T-cell (primary cell): ENCODE results near the gene ELMO3. TPM values are rescaled to one million over a fixed set of nuclear protein-coding genes. Genes with fewer than 3 reads are reported as not detected.

Experiments used
- ATAC-seq, 4 experiments: fragments of 200-7000 bp in 3 of 4; fragments of 150-1000 bp in 1 of 4; cut with Tn5 transposase; replicated peaks in 1 of 4; 1 replicate in 3 of 4; 2 replicates in 1 of 4; pipeline ENCODE4 v1.10.0; 2021; ENCODE audit warnings: moderate library complexity in 3 of 4, mild to moderate bottlenecking in 2 of 4, moderate number of reproducible peaks in 1 of 4
- CTCF ChIA-PET, 2 donors: fragments of 300-600 bp; sonication (Branson Sonifier 250); formaldehyde crosslinking; loops; one replicate each; lab custom pipeline; 2022; ENCODE audit warnings: antibody characterized with exemption in 2 of 2; lab: Charles Lee
- POLR2A ChIA-PET, 2 donors: fragments of 300-600 bp; sonication (Branson Sonifier 250); formaldehyde crosslinking; loops; one replicate each; lab custom pipeline; 2022; ENCODE audit warnings: antibody characterized with exemption in 2 of 2; lab: Charles Lee
- DNase-seq, 35 experiments: peaks; one replicate each; pipeline versions ENCODE4 v3.0.0 to v3.0.0-alpha.2; 2013 to 2023
- H3K27ac ChIP-seq: one replicate; pipeline ENCODE4 v1.5.1; 2013; ENCODE audit warnings: low read length
- H3K27me3 ChIP-seq, 2 experiments: replicated peaks in 1 of 2; 1 replicate in 1 of 2; 2 replicates in 1 of 2; pipeline versions ENCODE4 v1.6.1 to v1.7.0; 2013; ENCODE audit warnings: low read length in 1 of 2, mixed read lengths in 1 of 2; ENCODE audit not compliant: control insufficient read depth in 2 of 2, insufficient read depth in 2 of 2; ENCODE audit errors: extremely low read depth in 1 of 2
- H3K36me3 ChIP-seq, 2 donors: 1 replicate in 1 of 2; 2 replicates in 1 of 2; pipeline versions ENCODE4 v1.6.1 to v1.7.0; 2013; ENCODE audit warnings: low read length in 1 of 2; ENCODE audit not compliant: control insufficient read depth in 2 of 2, insufficient read depth in 1 of 2; ENCODE audit errors: extremely low read depth in 1 of 2
- H3K4me1 ChIP-seq, 2 experiments: 1 replicate in 1 of 2; 2 replicates in 1 of 2; pipeline versions ENCODE4 v1.6.1 to v1.7.0; 2013; ENCODE audit warnings: low read length in 2 of 2, mixed read lengths in 1 of 2; ENCODE audit not compliant: insufficient read depth in 2 of 2, control insufficient read depth in 1 of 2; ENCODE audit errors: extremely low read depth in 1 of 2
- H3K4me3 ChIP-seq, 2 donors: 1 replicate in 1 of 2; 2 replicates in 1 of 2; pipeline versions ENCODE4 v1.5.1 to v1.7.0; 2013; ENCODE audit warnings: mild to moderate bottlenecking in 2 of 2, low read length in 1 of 2, moderate library complexity in 1 of 2; ENCODE audit not compliant: control insufficient read depth in 1 of 2; ENCODE audit errors: extremely low read depth in 1 of 2
- H3K9me3 ChIP-seq: 2 replicates; pipeline ENCODE4 v1.7.0; 2013
- H3K27ac Mint-ChIP-seq, 2 donors: one replicate each; pipeline ENCODE4 v1.8.0; 2020 to 2021; ENCODE audit warnings: mild to moderate bottlenecking in 2 of 2, mixed read lengths in 2 of 2
- H3K27me3 Mint-ChIP-seq, 2 donors: one replicate each; pipeline ENCODE4 v1.8.0; 2021 to 2022; ENCODE audit warnings: mixed read lengths in 2 of 2
- H3K36me3 Mint-ChIP-seq: one replicate; pipeline ENCODE4 v1.8.0; 2021; ENCODE audit warnings: mixed read lengths
- H3K4me1 Mint-ChIP-seq, 3 donors: one replicate each; pipeline ENCODE4 v1.8.0; 2020 to 2022; ENCODE audit warnings: mixed read lengths in 3 of 3, mild to moderate bottlenecking in 1 of 3
- H3K4me3 Mint-ChIP-seq, 3 donors: one replicate each; pipeline ENCODE4 v1.8.0; 2020 to 2022; ENCODE audit warnings: mild to moderate bottlenecking in 3 of 3, mixed read lengths in 3 of 3, moderate library complexity in 3 of 3
- H3K9me3 Mint-ChIP-seq, 3 donors: one replicate each; pipeline ENCODE4 v1.8.0; 2020 to 2022; ENCODE audit warnings: mixed read lengths in 3 of 3
- WGBS: methylation state at CpG from one replicate; pipeline ENCODE4 v1.1.5; 2013; ENCODE audit warnings: missing lambda C conversion rate; ENCODE audit not compliant: insufficient coverage; 5-methylcytosine and 5-hydroxymethylcytosine counted together
- total RNA-seq, 35 experiments: library from RNA in 6 of 35; stranded (reverse) in 6 of 35; fragments of 120-200 nt in 1 of 35; gene quantifications; one replicate each; pipeline versions ENCODE4 v1.2.1 to v1.2.4 and lab custom pipeline; 2013 to 2026

Gene ELMO3
- total RNA-seq, 5 donors from 2014 or later (not counting 1 experiment from before 2014, with no cell fraction given) = 3.8 to 11.7 (median 8.8) TPM

DNA sequence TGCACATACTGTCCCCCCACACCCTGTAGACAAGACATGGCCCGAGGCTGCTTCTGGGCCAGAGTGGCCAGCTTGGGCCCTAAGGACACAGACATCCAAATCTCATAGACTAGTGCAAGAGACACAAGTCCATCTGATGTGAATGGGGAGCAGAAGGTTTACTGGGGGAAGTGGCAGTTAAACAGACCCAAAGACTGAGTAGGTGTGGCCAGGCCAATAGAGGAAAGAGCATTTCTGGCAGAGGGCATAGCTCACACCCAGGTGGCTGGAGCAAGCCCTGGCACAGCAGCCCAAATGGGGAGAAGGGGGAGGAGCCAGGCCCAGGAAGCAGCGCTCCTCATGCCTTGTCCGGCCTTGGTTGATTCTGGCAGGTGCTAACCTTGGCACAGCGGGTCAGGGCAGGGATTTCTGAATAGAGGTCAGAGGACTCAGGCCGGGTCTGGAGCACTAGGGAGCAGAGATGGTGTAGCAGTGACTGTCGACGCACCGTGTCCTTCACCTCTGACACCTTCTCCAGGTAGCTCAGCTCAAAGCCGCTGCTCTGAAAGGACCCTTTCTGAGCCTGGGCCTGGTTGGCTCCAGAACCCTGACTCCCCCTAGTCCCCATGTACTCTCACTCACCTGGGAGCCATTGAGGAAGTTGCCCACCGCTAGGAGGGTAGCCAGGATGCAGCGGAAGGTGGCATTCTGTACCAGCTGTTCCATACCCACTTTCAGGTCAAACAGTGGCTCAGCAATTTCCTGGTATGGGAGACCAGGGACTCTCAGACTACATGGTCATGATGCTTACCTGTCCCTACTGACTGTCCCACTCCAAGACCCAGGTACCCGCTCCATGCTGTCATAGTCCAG is 32.1 kb downstream of the ELMO3 start:
- Histone ChIP-seq H3K9me3 (no peaks in the 10 kb centered on the region), H3K4me3 (no peak overlapping the region), H3K27ac (no peak overlapping the region), H3K4me1 (peaks cover 11 to 37% of the 10 kb centered on the region in 2 experiments), H3K36me3 (peaks cover 25 to 65% of the 10 kb centered on the region in 2 donors), H3K27me3 (peaks cover 0 to 2% of the 10 kb centered on the region in 2 experiments)
- DNase-seq (no peak), ATAC-seq (no peak)
- Mint-ChIP-seq H3K27ac (no peak overlapping the region), H3K36me3 (peaks cover 26% of the 10 kb centered on the region), H3K9me3 (no peaks in the 10 kb centered on the region), H3K27me3 (no peaks in the 10 kb centered on the region), H3K4me3 (no peak overlapping the region), H3K4me1 (peaks cover 23 to 30% (median 24%) of the 10 kb centered on the region in 3 donors)
- ChIA-PET CTCF (no interaction called here), POLR2A (interaction anchor here in 1 of 2 donors (0.7 kb wide), 1 partner anchor 208 kb away, joined by 3 read pairs; no protein-coding TSS in a partner anchor)
- WGBS = 77% methylated on average over 6 of the region's 12 CpGs

DNA sequence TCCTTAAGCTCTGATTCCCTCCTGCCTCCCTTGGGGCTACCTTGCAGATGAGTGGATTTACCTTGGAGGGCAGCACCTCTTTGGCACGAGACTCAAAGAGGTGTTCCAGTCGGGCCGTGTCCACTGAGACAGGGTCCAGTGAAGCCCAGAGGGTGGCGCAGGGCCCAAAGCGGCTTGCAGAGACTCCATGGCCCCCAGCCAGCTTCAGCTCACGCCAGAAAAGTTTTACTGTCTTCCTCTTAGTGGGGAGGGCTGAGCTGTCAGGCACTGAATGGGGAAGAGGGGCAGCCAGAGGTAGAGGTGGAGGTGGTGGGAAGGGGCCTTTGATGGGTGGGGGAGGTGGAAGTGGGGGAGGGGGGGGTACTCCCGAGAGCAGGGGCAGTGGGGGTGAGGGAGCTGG is 34.7 kb downstream of the ELMO3 start:
- no peak overlapping the region for H3K4me3 ChIP-seq
- POLR2A ChIA-PET = no interaction called here
- no peak for ATAC-seq
- peaks cover 38 to 78% of the 10 kb centered on the region in 2 donors for H3K36me3 ChIP-seq
- 97% methylated on average over 5 of the region's 7 CpGs for WGBS
- H3K4me1 Mint-ChIP-seq = peaks cover 0 to 16% (median 6%) of the 10 kb centered on the region in 3 donors
- no peaks in the 10 kb centered on the region for H3K27me3 Mint-ChIP-seq
- no peak overlapping the region for H3K27ac Mint-ChIP-seq
- CTCF ChIA-PET = interaction anchor here in 1 of 2 donors (0.6 kb wide), 1 partner anchor 213 kb away, joined by 3 read pairs; no protein-coding TSS in a partner anchor
- H3K4me3 Mint-ChIP-seq = no peak overlapping the region
- H3K27me3 ChIP-seq = peaks cover 0 to 2% of the 10 kb centered on the region in 2 experiments
- DNase-seq = no peak
- H3K9me3 ChIP-seq = no peaks in the 10 kb centered on the region
- H3K36me3 Mint-ChIP-seq = peaks cover 41% of the 10 kb centered on the region
- H3K4me1 ChIP-seq = peaks cover 0 to 29% of the 10 kb centered on the region in 2 experiments
- H3K27ac ChIP-seq = no peak overlapping the region
- no peaks in the 10 kb centered on the region for H3K9me3 Mint-ChIP-seq

DNA sequence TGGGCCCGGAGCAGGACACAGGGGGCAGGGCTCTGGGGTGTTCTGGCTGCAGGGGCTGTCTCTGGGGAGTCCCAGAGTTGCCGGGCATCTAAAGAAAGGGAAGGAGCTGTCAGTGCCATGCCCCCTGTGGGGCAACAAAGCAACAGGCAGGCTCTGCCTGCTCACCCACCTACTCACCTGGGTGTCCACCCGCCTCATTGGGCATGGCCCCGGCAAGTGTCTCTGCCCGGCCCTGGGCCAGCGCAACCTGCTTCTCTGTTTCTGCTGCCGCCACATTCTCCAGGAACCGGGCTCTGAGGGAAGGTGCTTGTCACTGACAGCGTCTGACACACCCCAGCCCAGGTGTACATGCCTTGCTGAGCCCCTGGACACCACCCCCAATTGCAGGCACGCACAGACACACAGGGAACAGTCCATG is 35.3 kb downstream of the ELMO3 start:
- Histone ChIP-seq H3K27ac (no peak overlapping the region), H3K36me3 (peaks cover 39 to 78% of the 10 kb centered on the region in 2 donors), H3K27me3 (peaks cover 0 to 2% of the 10 kb centered on the region in 2 experiments), H3K4me1 (peaks cover 0 to 26% of the 10 kb centered on the region in 2 experiments), H3K9me3 (no peaks in the 10 kb centered on the region), H3K4me3 (no peak overlapping the region)
- CTCF ChIA-PET = interaction anchor here in 1 of 2 donors (0.6 kb wide), 1 partner anchor 213 kb away, joined by 3 read pairs; no protein-coding TSS in a partner anchor
- ATAC-seq (no peak), DNase-seq (no peak)
- Mint-ChIP-seq H3K4me1 (peaks cover 0 to 12% (median 6%) of the 10 kb centered on the region in 3 donors), H3K4me3 (no peak overlapping the region), H3K9me3 (no peaks in the 10 kb centered on the region), H3K27me3 (no peaks in the 10 kb centered on the region), H3K36me3 (peaks cover 37% of the 10 kb centered on the region), H3K27ac (peak overlapping the region in 1 of 2 donors; percentile 63)
- 97% methylated on average over 8 of the region's 10 CpGs for WGBS
- POLR2A ChIA-PET = no interaction called here

DNA sequence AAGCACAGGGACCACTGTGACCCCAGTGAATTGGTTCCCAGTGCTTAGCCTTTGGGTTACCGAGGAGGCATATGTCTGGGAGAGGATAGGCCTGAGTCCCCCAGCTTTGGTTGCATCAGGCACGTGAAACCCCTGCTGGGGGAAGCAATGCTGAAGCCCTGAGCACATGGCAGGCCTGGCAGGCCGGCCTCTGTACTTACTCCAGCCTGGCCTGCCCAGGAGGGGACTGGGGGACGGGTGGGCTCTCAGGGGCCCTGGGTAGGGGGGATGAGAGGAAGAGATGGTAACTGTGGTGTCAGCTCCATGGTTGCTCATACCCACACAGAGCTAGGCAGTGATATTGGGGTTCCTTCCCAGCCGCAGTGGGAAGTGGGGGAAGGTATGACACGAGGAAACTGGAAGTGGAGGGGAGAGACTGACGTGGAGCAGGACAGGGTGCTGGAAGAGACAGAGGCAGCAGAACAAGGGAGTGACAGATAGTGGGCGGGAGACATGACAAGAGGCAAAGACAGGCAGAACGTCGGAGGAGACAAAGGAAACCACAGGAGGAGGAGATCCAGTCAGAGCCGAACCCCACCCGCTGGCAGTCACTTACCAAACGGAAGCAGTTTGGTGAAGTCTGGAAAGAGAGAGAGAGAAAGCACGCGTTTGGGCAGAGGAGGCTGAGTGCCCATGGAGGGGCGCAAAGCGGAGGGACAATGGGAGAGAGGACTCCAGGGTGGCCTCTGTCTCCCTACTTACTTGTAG is 37.1 kb downstream of the ELMO3 start:
- H3K36me3 ChIP-seq = peaks cover 28 to 60% of the 10 kb centered on the region in 2 donors
- 78% methylated on average over 16 of the region's 17 CpGs for WGBS
- peak overlapping the region; percentile 57 for H3K27ac ChIP-seq
- peak overlapping the region in 1 of 2 donors; percentile 27 for H3K4me3 ChIP-seq
- peak overlapping the region; percentile 43 to 72 (median 57) for H3K4me3 Mint-ChIP-seq
- H3K36me3 Mint-ChIP-seq = peaks cover 26% of the 10 kb centered on the region
- no peaks in the 10 kb centered on the region for H3K27me3 Mint-ChIP-seq
- peak in 27 of 35 experiments; percentile 21 to 66 (median 35) for DNase-seq
- peak; percentile 67 to 75 (median 68) for ATAC-seq
- H3K9me3 Mint-ChIP-seq = no peaks in the 10 kb centered on the region
- POLR2A ChIA-PET = interaction anchor here in 1 of 2 donors (0.7 kb wide), 1 partner anchor 20 kb away, joined by 4 read pairs; no protein-coding TSS in a partner anchor
- CTCF ChIA-PET = interaction anchor here (0.7 kb wide), 2 partner anchors 38 to 100 kb away, joined by 5 read pairs; no protein-coding TSS in a partner anchor
- H3K9me3 ChIP-seq = no peaks in the 10 kb centered on the region
- H3K27me3 ChIP-seq = peaks cover 0 to 2% of the 10 kb centered on the region in 2 experiments
- peaks cover 0 to 26% of the 10 kb centered on the region in 2 experiments for H3K4me1 ChIP-seq
- peak overlapping the region; percentile 91 to 92 for H3K27ac Mint-ChIP-seq
- peaks cover 0 to 14% (median 6%) of the 10 kb centered on the region in 3 donors for H3K4me1 Mint-ChIP-seq

DNA sequence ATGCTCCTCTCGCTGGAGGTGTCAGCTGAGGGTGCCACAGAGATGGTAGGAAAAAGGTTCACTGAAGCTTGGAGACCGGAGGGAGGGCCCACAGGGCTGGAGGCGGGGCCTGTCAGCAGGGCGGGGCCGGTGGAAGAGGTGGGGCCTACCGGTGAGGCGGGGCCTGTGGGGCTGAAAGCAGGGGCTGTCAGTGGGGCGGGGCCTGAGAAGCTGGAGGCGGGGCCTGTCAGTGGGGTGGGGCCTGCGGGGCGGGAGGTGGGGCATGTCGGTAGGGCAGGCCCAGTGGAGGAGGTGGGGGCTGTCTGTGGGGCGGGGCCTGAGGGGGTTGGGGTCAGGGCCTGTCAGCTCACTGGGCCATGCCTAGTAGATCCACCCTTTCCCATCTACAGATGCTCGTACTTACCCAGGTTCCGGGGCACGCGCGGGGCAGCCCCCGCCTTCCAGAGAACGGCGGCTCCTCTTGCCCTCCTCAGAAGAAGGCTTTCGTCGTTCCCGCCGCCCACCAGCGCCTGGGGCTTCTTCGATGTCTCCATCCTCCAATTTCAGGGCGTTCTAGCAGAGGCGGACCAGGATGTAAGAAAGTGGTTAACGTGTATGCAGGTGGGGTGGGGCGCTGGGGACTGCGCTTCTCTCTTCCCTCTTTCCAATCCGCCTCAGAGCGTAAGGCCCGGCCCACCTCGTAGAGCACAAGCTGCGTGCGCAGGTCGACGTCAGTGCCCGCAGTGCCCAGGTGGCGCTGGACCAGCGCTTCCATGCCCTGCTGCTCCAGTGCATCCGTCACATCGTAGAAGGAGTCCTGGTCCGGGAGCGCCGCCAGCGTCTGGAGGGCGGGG is 37.8 kb downstream of the ELMO3 start:
- POLR2A ChIA-PET = no interaction called here
- Histone ChIP-seq H3K27me3 (no peaks in the 10 kb centered on the region), H3K9me3 (no peaks in the 10 kb centered on the region), H3K4me1 (peaks cover 0 to 26% of the 10 kb centered on the region in 2 experiments), H3K27ac (peak overlapping the region; percentile 57), H3K4me3 (peak overlapping the region in 1 of 2 donors; percentile 27), H3K36me3 (peaks cover 31 to 53% of the 10 kb centered on the region in 2 donors)
- DNase-seq = peak; percentile 30 to 79 (median 63)
- H3K9me3 Mint-ChIP-seq = no peaks in the 10 kb centered on the region
- ATAC-seq = peak; percentile 65 to 82 (median 72)
- peak overlapping the region; percentile 91 to 92 for H3K27ac Mint-ChIP-seq
- CTCF ChIA-PET = interaction anchor here in 1 of 2 donors (0.7 kb wide), 1 partner anchor 39 kb away, joined by 5 read pairs; no protein-coding TSS in a partner anchor
- no peaks in the 10 kb centered on the region for H3K27me3 Mint-ChIP-seq
- H3K4me1 Mint-ChIP-seq = peaks cover 0 to 18% (median 9%) of the 10 kb centered on the region in 3 donors
- peaks cover 26% of the 10 kb centered on the region for H3K36me3 Mint-ChIP-seq
- 95% methylated on average over 20 of the region's 50 CpGs for WGBS
- H3K4me3 Mint-ChIP-seq = peak overlapping the region; percentile 43 to 72 (median 57)
